ENCODE measurements around the gene SLC49A4.

- TF ChIP-seq GATA3 (IDR thresholded peaks at IDR 0.05; ENCODE audit: low read depth, low read length) (no peak), GATA2 (IDR thresholded peaks at IDR 0.05; ENCODE audit: low read depth, low read length) (no peak)
These were observed 40.7 kb downstream of the SLC49A4 start for GRCh38 chr3:122835590-122835989.

All from SH-SY5Y (cell line).